AG20443 (cell line): ENCODE data around the gene OR2L8.

Experiments used
- DNase-seq: peaks from one replicate; pipeline ENCODE4 v3.0.0; 2012; ENCODE audit warnings: low spot score, mixed read lengths

Gene OR2L8

DNA sequence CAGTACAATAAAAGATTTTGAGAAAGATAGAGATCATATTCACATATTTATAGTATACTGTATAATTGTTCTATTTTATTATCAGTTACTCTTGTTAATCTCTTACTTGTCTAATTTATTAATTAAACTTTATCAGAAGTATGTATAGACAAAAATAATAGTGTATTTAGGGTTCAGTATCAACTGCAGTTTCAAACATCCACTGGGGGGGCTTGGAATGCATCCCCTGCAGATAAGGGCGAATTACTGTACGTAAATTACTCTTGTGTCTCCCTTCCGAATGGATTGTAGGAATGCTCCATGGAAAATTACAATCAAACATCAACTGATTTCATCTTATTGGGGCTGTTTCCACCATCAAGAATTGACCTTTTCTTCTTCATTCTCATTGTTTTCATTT, at the start of gene OR2L8:
Gene OR2L8 (plus strand): TSS at position 301 of the 400 bp plus-strand sequence. CDS start 0 bp downstream, at position 301.
- DNase-seq, result no peak

- no peak for DNase-seq
These were observed 44.5 kb upstream of the OR2L8 start for GRCh38 chr1:247904122-247904521.

DNA sequence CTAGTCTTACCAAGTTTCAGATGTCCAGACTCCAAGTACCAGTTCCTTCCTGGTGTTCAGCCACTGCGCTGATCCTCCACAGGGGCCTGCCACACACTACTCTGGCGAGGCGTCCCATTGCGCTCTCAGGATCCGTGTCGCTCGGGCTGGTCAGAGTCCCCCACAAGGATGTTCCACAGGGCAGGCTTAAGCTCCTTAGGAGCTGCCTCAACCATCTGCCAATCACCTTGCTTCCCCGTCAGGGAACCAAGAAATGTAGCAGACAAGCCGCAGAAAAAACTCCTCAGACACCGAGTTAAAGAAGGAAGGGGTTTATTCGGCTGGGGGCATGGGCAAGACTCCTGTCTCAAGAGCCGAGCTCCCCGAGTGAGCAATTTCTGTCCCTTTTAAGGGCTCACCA, 43.5 kb upstream of the OR2L8 start:
- no peak for DNase-seq

DNA sequence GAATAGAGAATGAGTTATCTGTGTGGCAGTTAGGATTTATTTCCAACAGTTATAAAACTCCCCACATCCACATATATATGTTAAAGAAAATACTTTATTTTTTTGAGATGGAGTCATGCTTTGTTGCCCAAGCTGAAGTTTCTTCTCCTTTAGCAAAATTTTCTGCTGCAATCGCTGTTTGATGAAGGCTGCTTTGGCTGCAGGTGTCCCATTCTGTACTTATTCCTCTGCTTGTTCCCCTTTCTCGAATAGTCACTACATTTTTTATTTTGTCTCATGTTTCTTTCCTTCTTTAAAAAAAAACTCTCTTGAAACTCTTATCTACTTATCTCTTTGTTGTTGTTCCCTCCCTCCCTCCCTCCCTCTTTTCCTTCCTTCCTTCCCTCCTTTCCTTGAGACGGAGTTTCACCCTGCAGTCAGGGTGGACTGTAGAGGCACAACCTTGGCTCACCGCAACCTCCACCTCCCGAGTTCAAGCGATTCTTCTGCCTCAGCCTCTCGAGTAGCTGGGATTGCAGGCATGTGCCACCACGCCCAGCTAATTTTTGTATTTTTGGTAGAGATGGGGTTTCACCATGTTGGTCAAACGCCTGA, 42.7 kb upstream of the OR2L8 start:
- DNase-seq, result no peak

DNA sequence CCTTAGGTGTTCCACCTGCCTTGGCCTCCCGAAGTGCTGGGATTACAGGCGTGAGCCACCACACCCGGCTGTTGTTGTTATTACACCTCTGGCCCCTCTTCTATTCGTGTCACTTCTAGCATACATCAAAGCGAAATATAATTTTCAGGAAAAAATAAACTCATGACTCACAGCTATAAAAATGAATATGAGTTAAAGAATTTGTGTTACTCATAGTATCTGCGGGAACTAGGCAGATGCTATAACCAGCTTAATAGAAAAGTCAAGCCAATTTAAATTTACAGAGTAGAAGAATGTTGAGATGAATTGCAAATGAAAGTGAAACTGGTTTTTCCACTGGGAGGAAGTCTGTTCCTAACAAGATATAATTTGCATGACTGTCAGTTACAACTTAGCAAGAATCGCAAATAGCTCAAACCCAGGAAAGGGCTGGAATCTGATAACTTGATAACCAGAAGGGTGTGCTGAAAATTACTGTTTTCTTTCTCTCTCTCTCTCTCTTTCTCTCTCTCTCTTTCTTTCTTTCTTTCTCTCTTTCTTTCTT, 42.1 kb upstream of the OR2L8 start:
- no peak for DNase-seq

GRCh38 chr1:247908766-247909165, 39.9 kb upstream of the OR2L8 start:
- DNase-seq, result no peak

DNA sequence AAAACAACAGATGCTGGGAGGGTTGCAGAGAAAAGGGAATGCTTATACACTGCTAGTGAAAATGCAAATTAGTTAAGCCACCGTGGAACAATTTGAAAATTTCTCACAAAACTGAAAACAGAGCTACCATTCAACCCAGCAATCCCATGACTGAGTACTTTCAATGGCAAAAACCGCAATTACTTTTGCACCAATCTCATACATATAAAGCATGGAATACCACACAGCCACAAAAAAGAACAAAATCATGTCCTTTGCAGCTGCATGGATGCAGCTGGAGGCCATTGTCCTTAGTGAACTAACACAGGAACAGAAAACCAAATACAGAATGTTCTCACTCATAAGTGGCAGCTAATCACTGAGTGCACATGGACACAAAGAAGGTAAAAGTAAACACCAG, 34.9 kb upstream of the OR2L8 start:
- no peak for DNase-seq

DNA sequence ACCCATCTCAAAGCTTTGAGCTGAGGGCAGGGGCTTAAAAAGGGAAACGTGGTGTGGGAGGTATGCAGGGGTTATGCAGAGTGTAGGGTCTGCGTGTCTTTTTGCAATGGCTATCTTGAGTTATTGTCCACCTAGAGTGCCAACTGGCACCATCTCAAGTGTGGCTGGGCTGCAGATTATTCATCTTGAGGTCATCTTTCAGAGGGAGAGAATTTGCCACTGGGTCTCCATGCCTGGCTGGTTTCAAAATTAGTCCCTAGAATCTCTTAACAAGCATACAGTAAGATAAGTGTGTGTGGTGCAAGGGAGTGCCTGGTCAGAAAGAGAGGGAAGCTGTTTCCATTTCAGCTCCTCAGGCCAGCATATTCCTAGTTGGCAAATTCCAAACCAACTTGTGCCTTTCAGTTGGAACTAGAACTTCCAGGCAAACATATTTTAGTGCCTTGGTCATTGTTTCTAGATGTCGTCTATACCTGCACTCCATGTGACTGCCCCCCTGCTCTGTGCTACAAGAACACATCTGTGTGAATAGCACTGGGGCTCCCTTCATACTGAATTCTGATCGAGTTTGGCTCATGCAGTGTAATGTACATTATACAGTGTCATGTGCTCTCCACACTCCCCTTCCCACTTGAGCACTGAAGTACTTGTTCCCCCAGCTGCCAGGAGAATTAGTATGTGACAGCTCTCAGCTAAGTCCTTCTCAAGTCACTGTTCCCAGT, 33.6 kb upstream of the OR2L8 start:
- DNase-seq, result no peak

DNA sequence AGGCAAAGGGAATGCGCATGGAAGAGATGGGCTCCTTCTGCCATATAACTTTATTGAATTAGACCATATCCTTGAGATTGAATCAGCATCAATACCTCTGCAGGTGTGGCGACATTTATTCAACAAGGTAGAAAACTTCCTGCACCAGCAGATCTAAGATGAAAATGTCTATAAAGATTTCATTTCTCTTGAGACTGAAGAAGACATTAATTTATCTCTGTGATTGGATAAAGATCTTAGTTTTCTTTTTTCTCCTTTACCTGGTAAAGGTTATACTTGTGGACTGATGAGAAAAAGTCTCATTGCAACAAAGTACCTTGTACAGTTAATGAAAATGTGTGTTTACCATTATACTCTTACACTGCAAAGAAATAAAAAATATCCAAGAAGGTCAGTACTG, 28.7 kb upstream of the OR2L8 start, which contains the start of gene OR2T8:
Gene OR2T8 (plus strand): TSS at position 301 of the 400 bp plus-strand sequence. CDS start 766 bp downstream, outside the sequence.
- DNase-seq, result no peak

DNA sequence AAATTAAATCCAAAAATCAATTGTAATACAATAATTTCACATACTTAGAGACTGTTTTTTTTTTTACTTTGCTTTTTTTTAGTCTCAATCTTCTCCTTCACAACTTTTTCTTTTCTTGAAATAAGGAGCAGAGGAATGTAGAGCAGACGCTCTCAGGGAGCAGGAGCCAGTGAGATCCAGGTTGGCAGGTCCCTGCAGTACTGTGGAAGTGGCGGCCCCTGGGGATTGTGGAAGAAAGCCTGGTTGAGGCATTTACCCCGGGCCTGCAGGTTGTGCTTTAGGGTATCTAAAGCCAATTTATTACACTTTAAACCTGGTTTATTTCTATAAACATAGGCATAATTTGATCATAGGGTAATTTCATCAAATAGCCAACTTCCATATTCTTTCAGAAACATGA, 24.7 kb upstream of the OR2L8 start:
- DNase-seq, result no peak

GRCh38 chr1:247924868-247925267, 23.8 kb upstream of the OR2L8 start, which contains the start of gene OR2AJ1:
Gene OR2AJ1, plus strand, starts transcription at chr1:247924889. Its CDS starts 8,880 bp downstream, at chr1:247933769.
- no peak for DNase-seq

DNA sequence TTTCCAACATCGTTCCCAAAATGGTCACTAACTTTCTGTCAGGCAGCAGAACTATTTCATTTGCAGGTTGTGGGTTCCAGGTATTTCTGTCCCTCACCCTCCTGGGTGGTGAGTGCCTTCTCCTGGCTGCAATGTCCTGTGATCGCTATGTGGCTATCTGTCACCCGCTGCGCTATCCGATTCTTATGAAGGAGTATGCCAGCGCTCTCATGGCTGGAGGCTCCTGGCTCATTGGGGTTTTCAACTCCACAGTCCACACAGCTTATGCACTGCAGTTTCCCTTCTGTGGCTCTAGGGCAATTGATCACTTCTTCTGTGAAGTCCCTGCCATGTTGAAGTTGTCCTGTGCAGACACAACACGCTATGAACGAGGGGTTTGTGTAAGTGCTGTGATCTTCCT, 14.7 kb upstream of the OR2L8 start:
- no peak for DNase-seq

DNA sequence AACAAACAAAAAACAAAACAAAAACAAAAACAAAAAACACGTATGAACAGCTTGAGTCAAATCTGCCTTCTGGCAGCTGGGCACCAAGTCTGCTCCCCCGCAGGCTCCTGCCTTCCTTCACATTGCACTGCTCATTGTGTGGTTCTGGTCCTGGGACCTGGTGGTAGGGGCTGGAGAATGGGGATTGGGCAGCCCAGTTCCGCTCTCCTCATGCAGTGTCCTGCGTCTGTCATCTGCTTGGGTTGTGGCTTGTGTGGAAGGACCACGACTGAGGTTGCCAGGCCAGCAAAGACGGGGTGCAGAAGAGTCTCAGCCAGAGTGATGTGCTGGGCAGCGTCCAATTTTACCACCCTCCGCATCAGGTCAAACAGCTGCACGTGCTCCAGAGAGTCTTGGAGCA, 12.9 kb upstream of the OR2L8 start:
- DNase-seq, result no peak

DNA sequence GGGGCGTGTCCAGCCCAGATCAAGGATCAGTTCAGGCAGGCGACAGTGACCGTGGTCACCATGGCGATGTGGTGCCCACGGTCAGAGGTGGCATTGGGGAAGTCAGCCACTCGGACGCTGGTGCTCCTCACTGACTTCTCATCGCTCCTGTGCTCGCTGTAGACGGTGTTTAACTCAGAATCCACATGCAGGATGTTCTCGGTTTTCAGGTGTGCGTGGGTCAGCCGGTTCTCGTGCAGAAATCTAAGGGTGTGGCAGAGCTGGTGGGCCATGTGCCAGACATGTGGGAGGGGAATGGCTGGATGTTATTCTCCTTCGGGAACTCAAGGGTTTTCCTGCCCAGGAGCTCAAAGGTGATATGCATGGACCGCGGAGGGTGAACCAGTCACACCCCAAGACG, 12.2 kb upstream of the OR2L8 start:
- DNase-seq, result no peak

DNA sequence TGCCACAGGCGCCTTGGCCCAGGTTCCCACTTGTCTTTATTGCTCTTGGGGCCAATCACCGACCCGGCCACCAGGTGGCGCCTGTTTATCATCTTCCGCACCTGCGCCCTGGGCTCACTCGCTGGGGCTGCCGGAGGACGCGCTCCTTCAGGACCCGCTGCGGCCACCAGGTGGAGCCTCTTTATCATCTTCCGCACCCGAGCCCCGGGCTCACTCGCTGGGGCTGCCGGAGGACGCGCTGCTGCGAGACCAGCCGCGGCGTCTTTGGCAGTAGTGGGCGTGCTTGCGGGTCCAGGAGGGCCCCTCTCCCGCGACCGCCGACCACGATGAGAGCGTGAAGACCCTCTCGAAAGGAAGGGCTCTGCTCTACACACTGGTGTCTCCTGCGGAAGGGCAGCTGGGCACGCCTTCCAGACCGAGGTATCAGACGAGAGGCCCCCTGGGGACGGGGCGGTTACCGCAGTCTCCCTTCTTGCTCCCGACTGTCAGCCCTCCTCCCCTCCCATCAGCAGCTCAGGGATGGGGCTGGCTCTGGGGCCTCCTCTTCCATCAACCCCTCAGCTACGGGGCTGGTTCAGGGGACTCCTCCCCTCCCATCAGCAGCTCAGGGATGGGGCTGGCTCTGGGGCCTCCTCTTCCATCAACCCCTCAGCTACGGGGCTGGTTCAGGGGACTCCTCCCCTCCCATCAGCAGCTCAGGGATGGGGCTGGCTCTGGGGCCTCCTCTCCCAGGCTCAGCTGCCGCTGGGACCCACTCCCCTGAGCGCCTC, 11.5 kb upstream of the OR2L8 start:
- DNase-seq, result peak; percentile 10

GRCh38 chr1:247942624-247943023, 6.0 kb upstream of the OR2L8 start:
- DNase-seq, result no peak

GRCh38 chr1:247953408-247953807, 4.8 kb downstream of the OR2L8 start:
- DNase-seq, result no peak

- no peak for DNase-seq
These were observed 13.1 kb downstream of the OR2L8 start for GRCh38 chr1:247961791-247962190.

DNA sequence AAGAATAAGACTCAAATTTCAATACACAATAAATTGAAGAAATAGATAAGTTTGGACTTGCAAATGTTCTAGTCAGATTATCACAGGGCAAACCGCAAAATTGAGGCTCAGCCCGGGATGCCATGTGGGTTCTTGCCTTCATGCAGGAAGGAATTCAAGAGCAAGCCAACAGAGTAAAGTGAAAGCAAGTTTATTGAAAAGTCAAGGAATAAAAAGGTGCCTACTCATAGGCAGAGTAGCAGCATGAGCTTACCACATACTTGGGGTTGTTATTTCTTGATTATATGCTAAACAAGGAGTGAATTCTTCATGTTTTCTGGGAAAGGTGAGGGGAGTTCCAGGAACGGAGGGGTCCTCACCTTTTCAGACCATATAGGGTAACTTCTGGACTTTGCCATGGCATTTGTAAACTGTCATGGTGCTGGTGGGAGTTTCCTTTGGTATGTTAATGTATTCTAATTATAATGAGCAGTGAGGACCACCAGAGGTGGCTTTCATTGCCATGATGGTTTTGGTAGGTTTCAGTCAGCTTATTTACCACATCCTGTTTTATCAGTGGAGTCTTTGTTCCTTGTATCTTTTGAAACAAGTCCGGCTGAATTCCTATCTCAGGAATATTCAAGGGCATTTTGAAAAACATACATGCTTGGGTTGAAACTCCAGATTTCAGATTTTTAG, 14.4 kb downstream of the OR2L8 start:
- no peak for DNase-seq

- DNase-seq, result no peak
These were observed 16.3 kb downstream of the OR2L8 start, which contains the start of gene OR2AK2 for GRCh38 chr1:247964933-247965332. Gene OR2AK2, plus strand, starts transcription at chr1:247965233. Its CDS starts 144 bp downstream, at chr1:247965377.

- DNase-seq, result no peak
These were observed 18.0 kb downstream of the OR2L8 start for GRCh38 chr1:247966532-247967204.
